SH-SY5Y (cell line): Measurements from ENCODE around the gene HMOX1.

Experiments used
- GATA2 ChIP-seq: IDR thresholded peaks from 2 replicates; pipeline ENCODE4 v1.6.1; 2011; ENCODE audit warnings: mild to moderate bottlenecking, low read depth, low read length
- GATA3 ChIP-seq: IDR thresholded peaks from 2 replicates; pipeline ENCODE4 v1.6.1; 2011; ENCODE audit warnings: low read depth, mild to moderate bottlenecking, low read length, moderate library complexity

The HMOX1 gene, protein sequence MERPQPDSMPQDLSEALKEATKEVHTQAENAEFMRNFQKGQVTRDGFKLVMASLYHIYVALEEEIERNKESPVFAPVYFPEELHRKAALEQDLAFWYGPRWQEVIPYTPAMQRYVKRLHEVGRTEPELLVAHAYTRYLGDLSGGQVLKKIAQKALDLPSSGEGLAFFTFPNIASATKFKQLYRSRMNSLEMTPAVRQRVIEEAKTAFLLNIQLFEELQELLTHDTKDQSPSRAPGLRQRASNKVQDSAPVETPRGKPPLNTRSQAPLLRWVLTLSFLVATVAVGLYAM

DNA sequence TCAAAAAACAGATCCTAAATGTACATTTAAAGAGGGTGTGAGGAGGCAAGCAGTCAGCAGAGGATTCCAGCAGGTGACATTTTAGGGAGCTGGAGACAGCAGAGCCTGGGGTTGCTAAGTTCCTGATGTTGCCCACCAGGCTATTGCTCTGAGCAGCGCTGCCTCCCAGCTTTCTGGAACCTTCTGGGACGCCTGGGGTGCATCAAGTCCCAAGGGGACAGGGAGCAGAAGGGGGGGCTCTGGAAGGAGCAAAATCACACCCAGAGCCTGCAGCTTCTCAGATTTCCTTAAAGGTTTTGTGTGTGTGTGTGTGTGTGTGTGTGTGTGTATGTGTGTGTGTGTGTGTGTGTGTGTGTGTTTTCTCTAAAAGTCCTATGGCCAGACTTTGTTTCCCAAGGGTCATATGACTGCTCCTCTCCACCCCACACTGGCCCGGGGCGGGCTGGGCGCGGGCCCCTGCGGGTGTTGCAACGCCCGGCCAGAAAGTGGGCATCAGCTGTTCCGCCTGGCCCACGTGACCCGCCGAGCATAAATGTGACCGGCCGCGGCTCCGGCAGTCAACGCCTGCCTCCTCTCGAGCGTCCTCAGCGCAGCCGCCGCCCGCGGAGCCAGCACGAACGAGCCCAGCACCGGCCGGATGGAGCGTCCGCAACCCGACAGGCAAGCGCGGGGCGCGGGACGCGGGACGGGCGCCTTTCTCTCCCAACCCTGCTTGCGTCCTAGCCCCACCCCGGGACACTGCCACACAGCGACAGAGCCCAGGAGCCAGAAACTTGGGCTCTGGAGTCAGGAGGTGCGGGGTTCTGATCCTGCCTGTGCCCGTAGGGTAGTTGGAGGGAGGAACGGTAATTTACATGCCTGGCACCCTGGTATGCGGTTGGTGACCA is at the start of gene HMOX1:
Gene HMOX1 (plus strand): TSS at position 560 of the 887 bp plus-strand sequence. CDS start 78 bp downstream, at position 638.
- no peak for TF ChIP-seq GATA2
- TF ChIP-seq GATA3: no peak

DNA sequence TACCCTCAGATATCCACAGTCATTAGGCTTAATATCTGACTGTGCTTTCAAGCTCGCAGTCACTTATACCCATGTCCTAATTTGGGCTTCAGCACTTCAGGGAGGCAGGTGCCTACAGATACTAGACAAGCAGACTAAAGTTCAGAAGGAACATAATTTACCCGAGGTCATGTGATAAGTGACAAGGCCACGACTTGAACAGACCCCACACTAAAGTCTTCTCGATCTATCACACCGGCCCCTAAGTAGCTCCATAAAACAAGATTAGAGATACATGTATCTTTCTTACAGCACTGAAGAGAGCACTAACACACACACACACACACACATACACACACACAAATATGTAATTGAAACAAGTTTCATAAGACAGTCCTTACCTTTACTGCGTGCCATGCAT is 48.6 kb upstream of the HMOX1 start:
- TF ChIP-seq GATA3 (no peak), GATA2 (no peak)

DNA sequence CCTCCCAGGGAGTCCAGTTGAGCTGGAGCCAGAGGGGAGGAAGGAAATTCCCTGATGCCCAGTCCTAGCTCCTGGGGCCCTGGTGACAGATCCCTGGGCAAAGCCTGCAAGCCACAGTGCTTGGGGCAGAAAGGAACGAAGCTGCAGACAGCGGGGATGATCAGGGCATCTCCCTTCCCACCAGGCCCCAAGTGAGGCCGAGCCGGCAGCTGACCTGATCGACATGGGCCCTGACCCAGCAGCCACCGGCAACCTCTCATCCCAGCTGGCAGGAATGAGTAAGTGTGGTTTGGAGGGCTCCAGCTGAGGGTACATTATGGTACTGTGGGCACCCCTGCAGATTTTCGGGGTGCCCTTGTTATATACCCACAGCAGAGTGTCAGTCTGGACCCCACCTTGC is 47.7 kb upstream of the HMOX1 start:
- TF ChIP-seq GATA2: no peak
- TF ChIP-seq GATA3: no peak

DNA sequence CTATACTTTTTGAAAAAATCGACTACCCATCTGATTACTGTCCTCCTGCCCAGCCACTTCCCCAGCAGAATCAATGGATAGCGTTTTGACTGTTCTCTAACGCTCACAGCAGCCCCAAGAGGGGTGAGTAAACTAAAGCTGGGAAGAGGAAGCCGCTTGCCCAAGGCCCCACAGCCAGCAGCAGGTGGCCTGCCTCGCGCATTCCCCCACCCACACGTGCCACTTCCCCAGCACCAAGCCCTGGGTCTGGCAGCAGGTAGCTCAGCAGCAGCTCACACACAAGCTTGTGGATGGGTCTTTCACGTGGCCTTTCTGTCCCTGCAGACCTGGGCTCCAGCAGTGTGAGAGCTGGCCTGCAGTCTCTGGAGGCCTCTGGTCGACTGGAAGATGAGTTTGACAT is 46.9 kb upstream of the HMOX1 start:
- TF ChIP-seq GATA3 (no peak), GATA2 (no peak)

DNA sequence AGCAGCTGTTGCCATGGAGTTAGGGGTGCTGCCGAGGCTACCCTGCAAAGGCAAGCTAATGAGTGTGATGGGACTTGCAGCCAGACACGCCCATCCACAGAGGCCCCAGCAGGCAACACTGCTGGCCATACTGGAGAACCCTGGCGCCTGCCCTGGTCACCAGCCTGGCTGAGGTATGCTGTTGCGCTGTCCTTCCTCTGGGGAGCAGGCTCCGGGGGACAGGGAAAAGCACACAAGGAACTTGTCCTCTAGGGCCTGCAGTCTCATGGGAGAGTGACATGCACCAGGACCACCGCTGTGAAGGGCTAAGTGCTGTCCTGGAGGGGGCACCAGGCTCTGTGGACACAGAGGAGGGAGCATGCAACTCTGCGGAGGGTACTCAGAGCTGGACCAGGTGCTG is 45.4 kb upstream of the HMOX1 start:
- TF ChIP-seq GATA3: no peak
- no peak for TF ChIP-seq GATA2

DNA sequence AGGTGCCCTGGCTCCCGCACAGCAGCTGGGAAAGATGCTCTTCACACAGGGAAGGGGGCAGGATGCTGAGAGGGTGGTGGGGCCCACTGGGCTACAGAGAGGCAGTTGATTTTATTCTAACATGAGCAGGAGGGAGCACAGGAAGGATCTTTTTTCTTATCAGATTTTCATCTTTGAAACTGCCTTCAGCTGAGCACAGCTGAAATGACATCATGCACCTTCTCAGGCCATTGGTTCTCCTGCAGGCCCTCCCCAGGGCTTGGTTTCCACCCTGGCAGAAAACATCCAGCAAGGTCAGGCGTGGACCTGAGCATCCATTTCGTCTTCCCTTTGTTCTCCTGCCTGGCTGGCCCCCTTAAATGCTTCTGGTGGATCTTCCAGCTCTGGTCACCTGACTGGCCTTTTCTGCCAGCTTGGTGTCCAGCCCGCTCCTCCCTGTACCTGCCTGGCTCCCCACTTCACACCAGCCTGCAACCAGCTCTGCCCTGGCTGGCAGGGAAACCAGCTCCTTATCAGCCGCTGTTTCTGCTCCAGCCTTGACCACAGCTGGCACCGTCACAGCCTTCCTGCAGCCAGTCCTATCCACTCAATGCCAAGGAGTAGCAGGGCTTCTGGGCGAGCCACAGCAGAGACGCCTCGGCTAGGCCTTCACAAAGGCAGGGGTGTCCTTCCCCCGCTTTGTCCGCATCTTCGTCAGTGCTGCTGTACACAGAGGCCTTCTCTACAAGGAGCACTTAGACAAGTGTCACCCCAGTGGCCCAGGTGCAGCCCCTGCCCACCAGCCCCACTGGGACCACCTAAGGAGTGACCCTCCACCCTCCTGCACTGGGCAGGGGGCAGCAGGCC is 44.7 kb upstream of the HMOX1 start:
- no peak for TF ChIP-seq GATA3
- TF ChIP-seq GATA2: peak; percentile 36; the same call in 1 of the 2 replicates

DNA sequence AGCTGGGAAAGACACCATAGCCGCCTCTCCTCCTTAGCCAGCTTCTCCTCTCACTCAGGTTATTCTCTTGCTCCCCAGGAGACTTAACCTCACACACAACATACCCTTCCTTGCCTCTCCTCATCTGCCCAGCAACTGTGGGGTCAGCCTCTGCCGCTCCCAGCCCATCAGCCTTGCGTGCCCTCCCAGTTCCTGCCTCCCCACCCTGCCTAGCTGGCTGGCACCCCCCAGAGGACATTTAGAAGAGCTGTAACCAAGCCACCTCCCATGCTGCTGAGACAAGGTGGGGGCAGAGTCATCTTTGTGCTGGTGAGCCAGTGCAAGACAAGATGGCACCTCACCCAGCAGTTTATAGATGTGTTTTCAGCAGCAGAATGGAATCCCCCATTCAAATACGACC is 43.0 kb upstream of the HMOX1 start:
- TF ChIP-seq GATA2 (no peak), GATA3 (no peak)

DNA sequence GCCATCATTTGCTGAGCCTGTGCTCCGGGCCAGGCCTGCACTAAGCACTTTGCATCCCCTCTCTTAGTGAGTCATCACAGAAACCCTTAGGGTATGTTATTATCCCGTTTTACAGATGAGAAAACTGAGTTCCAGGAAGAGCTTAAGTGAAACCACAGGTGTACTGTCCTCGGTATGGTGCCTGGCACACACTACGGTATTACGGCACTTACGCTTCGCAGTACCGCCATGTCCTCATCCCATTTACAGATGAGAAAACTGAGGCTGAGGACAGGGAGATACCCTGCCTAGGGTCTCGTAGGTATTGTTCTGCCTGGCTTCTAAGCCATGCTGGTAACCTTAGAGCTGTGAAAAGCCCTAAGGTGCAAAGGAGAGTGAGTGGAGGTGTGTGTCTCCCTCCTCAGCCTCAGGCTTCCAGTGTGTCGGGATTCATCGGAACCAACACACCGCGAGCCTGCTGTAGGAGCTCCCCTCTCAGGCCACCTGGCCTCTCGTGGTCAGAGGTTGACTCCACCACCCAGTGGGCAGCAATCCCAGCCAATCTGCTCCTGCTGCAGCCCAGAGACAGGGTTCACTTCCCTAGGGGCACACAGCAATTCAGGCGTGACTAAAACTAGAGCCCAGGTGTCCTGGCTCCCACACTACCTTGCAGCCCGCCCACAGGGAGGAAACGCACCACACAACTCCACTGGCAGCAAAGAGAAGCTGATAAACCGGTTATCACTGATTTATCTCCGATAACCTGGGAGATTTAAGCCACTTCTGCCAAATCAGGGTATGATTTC is 39.6 kb upstream of the HMOX1 start:
- TF ChIP-seq GATA3 (no peak), GATA2 (no peak)

DNA sequence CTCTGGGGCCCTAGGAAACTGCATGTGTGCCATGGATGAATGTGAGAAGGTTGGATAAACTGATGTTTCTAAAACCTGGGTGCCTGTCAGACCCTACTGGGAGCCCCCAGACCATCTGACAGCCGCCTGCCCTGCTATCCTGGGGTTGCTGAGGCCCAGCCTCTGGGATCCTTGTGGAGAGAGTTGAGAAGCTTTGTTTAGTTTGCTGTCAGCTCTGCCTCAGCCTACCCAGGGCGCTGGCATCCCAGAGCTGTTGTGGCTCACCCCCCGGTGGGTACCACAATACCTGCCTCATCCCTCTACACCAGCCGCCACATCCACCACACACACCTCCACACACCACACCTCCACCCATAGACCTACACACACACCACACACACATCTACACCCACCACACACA is 38.5 kb upstream of the HMOX1 start:
- no peak for TF ChIP-seq GATA2

DNA sequence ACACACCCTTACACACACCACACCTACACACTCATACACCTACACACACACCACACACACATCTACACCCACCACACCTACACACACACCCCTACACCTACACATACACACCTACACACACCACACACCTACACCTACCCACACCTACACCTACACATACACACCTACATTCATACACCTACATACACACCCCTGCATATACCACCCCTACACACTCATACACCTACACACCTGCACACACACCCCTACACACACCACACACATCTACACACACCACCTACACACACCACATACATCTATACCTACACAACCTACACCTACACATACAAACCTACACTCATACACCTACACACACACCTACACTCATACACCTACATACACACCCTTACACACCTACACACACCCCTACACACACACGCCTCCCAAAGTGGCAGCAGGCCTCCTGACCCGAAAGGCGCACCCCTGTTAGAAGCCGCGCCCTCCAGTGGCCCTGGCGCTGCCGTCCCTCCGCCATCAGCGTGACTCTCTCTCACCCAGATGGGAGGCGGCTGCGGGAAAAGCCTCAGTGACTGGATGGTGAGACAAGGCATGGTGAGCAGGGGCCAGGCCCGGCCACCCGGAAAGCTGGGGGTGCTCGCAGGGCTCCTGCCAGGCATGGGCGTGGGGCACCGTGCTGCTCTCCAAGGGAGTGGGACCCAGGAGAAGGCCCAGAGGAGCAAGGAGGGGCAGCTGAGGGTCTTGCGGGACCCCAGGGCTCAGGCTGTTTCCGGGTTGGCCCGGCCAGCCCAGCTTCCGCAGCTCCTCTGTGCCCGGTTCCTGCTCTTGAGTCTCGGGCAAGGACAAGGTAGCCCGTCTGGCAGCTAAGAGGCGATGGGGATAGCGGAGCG is 37.0 kb upstream of the HMOX1 start:
- TF ChIP-seq GATA3 (no peak), GATA2 (no peak)

DNA sequence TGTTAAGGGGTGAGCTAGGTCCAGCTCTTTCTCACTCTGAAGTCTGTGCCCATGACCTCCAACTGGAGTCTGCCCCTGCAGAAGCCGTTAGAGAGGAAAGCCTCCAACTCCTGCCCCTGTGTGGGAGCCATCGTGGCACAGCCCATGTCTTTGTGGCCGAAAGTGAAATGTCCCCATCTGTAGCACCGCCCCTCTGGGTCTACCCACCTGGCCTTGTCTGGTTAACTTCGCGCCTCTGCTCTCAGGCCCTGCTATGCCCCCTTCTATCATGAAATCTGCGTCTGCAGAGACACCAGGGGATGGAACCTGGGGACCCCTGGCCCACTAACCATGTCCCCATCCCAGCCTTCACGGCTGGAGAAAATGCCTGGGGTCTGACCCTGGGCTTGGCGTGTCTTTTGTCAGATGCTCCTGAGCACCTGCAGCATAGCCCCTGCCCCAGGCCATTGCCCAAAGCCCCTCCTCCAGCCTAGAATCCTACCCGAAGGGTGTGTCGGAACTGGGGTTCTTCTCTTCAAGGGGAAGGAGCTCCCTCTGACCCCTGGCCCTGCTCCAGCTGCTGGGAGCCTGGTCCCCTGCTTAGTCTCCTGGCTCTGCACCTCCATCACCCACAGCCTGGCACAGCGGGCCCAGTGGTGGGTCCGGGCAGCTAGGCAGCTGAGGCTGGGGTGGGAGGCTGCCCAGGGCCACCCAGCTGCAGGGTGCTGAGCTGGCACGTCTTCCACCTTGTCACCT is 35.8 kb upstream of the HMOX1 start:
- no peak for TF ChIP-seq GATA3
- no peak for TF ChIP-seq GATA2

DNA sequence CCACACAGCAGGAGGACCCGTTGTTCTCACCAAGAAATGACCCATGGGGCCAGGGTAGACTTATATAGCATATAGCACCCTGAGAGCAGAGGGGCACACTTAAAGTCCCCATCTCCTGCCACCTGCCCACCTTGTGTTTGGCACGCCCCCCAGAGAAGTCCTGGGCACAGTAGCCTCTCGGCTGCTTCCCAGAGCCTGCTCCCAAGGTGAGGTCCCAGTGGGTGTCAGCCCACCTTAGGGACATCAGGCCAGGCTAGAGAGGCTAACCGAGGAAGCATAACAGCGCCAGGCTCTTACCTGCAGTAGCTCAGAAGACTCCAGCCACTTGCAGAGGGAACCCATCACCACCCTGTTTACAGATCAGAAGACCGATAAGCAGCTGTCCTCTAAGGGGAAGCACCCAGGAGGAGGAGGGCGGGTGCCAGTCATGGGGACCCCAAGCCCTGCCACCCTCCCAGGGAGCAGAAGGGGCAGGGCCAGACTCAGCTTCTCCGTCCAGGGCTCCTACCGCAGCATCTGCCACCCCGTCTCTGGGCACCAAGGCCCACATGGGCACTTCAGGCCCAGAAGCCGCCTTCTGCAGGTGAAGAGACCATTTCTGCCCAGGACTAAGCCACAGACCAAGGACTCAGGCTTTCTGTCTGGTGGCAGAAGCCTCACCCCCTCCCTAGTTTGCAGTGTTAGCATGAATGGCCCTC is 34.9 kb upstream of the HMOX1 start:
- TF ChIP-seq GATA3: no peak
- no peak for TF ChIP-seq GATA2
